Measurements from ENCODE around the gene MSANTD1.

DNA sequence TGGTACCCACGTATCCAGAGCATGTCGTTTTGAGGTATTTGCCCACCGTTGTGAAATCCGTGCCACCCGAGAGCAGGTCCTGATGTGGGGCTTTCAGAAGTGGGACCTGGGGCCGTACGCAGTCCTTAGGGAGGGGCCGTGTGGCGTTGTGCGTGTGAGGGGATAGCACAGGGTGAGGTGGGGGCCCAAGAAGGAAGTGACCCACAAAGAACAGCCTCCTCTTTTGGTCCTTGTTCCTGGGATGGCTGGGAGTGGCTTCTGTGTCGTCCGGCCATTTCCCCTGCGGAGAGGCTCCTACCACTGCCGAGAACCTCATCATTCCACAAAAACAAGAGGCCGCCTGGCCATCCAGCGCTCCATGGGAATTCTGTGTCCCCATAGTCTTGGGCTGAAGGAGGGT is 17.0 kb upstream of the MSANTD1 start:
- TF ChIP-seq ZNF565 (CRISPR knock-in tag; conservative IDR thresholded peaks at IDR 0.05; ENCODE audit: low read depth), result no peak
- TF ChIP-seq RARB (CRISPR knock-in tag; IDR thresholded peaks at IDR 0.05), result no peak
- TF ChIP-seq ZFP30 (CRISPR knock-in tag; IDR thresholded peaks at IDR 0.05), result no peak
- no peak for TF ChIP-seq ESRRG (CRISPR knock-in tag; IDR thresholded peaks at IDR 0.05)
- TF ChIP-seq ZFP3 (CRISPR knock-in tag; IDR thresholded peaks at IDR 0.05), result no peak
- TF ChIP-seq TCF4 (CRISPR knock-in tag; IDR thresholded peaks at IDR 0.05; ENCODE audit: borderline replicate concordance), result no peak
- TF ChIP-seq, protein P1, sequence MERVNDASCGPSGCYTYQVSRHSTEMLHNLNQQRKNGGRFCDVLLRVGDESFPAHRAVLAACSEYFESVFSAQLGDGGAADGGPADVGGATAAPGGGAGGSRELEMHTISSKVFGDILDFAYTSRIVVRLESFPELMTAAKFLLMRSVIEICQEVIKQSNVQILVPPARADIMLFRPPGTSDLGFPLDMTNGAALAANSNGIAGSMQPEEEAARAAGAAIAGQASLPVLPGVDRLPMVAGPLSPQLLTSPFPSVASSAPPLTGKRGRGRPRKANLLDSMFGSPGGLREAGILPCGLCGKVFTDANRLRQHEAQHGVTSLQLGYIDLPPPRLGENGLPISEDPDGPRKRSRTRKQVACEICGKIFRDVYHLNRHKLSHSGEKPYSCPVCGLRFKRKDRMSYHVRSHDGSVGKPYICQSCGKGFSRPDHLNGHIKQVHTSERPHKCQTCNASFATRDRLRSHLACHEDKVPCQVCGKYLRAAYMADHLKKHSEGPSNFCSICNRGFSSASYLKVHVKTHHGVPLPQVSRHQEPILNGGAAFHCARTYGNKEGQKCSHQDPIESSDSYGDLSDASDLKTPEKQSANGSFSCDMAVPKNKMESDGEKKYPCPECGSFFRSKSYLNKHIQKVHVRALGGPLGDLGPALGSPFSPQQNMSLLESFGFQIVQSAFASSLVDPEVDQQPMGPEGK (CRISPR knock-in tag; IDR thresholded peaks at IDR 0.05; ENCODE audit: borderline replicate concordance), result no peak
- TF ChIP-seq, protein P2, sequence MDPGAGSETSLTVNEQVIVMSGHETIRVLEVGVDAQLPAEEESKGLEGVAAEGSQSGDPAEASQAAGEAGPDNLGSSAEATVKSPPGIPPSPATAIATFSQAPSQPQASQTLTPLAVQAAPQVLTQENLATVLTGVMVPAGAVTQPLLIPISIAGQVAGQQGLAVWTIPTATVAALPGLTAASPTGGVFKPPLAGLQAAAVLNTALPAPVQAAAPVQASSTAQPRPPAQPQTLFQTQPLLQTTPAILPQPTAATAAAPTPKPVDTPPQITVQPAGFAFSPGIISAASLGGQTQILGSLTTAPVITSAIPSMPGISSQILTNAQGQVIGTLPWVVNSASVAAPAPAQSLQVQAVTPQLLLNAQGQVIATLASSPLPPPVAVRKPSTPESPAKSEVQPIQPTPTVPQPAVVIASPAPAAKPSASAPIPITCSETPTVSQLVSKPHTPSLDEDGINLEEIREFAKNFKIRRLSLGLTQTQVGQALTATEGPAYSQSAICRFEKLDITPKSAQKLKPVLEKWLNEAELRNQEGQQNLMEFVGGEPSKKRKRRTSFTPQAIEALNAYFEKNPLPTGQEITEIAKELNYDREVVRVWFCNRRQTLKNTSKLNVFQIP (CRISPR knock-in tag; IDR thresholded peaks at IDR 0.05; ENCODE audit: borderline replicate concordance, low read depth), result no peak

Data from SK-N-SH treated with all-trans-retinoic acid at 6 μM for 48 hours (cell line).